ENCODE measurements around the gene STK24. TPM values are rescaled to one million over a fixed set of nuclear protein-coding genes. Genes with fewer than 3 reads are reported as not detected.
A peak's percentile ranks its signal among the peaks of the same experiment; 100 is the strongest.

STK24 gene
- total and polyA plus RNA-seq, 2 of the 4 experiments (the other 2 are of a cell fraction), result 29.2 to 43.4 TPM

GRCh38 chr13:98445340-98446233, 131.3 kb downstream of the STK24 start (continued):
- TF ChIP-seq RAD21 (IDR thresholded peaks at IDR 0.05; ENCODE audit: low read length) (peak; percentile 86), NFE2L2 (IDR thresholded peaks at IDR 0.05; ENCODE audit: low read depth, low read length) (no peak), SMC3 (IDR thresholded peaks at IDR 0.05; ENCODE audit: low read depth, low read length) (peak; percentile 78)

- H2AK5ac ChIP-seq (ENCODE audit: low read depth, low read length), result peak overlapping the region; percentile 99
- 98% methylated on average over 6 of the region's 16 CpGs; no CpG with 5 or more reads in 1 of the 2 experiments for WGBS, 2 experiments (ENCODE audit: extremely low coverage in 2 of 2, insufficient read length in 1 of 2)
- BruUV-seq (replicated peaks), result no TSS peak
- no peak for TF ChIP-seq RCOR1 (IDR thresholded peaks at IDR 0.05; ENCODE audit: insufficient replicate concordance, low read length)
- no peak for TF ChIP-seq POLR2A (IDR thresholded peaks at IDR 0.05; ENCODE audit: low read depth, low read length)
- no peak for TF ChIP-seq RAD21 (IDR thresholded peaks at IDR 0.05; ENCODE audit: low read length)
- TF ChIP-seq CEBPB (IDR thresholded peaks at IDR 0.05; ENCODE audit: low read depth, low read length), result no peak
- no peak for TF ChIP-seq BHLHE40 (IDR thresholded peaks at IDR 0.05; ENCODE audit: low read depth, low read length)
- no peak for TF ChIP-seq ELK1 (IDR thresholded peaks at IDR 0.05; ENCODE audit: borderline replicate concordance, low read depth, low read length)
- no peak for TF ChIP-seq NFE2L2 (IDR thresholded peaks at IDR 0.05; ENCODE audit: low read depth, low read length)
- no peak for TF ChIP-seq USF2 (IDR thresholded peaks at IDR 0.05; ENCODE audit: low read depth, low read length)
- no peak for TF ChIP-seq CTCF (conservative IDR thresholded peaks at IDR 0.05; ENCODE audit: low read depth, low read length)
- no peak for TF ChIP-seq SMC3 (IDR thresholded peaks at IDR 0.05; ENCODE audit: low read depth, low read length)
These were observed 132.5 kb downstream of the STK24 start for GRCh38 chr13:98444381-98444780.

More at GRCh38 chr13:98444381-98444780, 132.5 kb downstream of the STK24 start:
- Histone ChIP-seq H4K5ac (ENCODE audit: low read depth, low read length) (no peak overlapping the region), H3K4me2 (ENCODE audit: low read depth, low read length) (no peak overlapping the region), H3K79me1 (ENCODE audit: low read depth in 1 of 2, low read length in 2 of 2) (peaks cover 6 to 50% of the 10 kb centered on the region in 2 experiments; a peak in 3 of 4 replicates), H2BK20ac (ENCODE audit: low read depth, low read length) (0 out of 2 replicates have a peak overlapping the region, but pooled peaks have one; percentile 4), H3K9me3 (ENCODE audit: control insufficient read depth, insufficient read depth, low read length) (no peaks in the 10 kb centered on the region), H3K23ac (ENCODE audit: low read depth, low read length) (no peak overlapping the region), H3K14ac (replicated peaks; ENCODE audit: low read depth, low read length) (0 out of 2 replicates have a peak overlapping the region, but pooled peaks have one; percentile 12), H3K56ac (ENCODE audit: extremely low read depth, insufficient read depth, low read length) (no peak overlapping the region), H4K8ac (ENCODE audit: low read depth in 2 of 2, low read length in 2 of 2) (no peak overlapping the region; a peak in 1 of 4 replicates), H4K91ac (ENCODE audit: insufficient read depth, low read depth, low read length) (peak overlapping the region; percentile 87; the same call in 1 of the 2 replicates), H3K27ac (ENCODE audit: insufficient read depth, low read length) (no peak overlapping the region), H3K4me1 (ENCODE audit: control insufficient read depth, insufficient read depth, low read length) (peaks cover 6% of the 10 kb centered on the region), H3K4ac (ENCODE audit: low read depth, low read length) (no peak overlapping the region; the same call in 1 of the 2 replicates), H4K20me1 (ENCODE audit: insufficient read depth, low read length) (peaks cover 22% of the 10 kb centered on the region), H2AK9ac (replicated peaks; ENCODE audit: low read depth, low read length, poor library complexity) (no peak overlapping the region), H2BK120ac (ENCODE audit: low read depth, low read length) (no peak overlapping the region), H3K36me3 (ENCODE audit: control insufficient read depth, insufficient read depth, low read length) (peaks cover 76% of the 10 kb centered on the region), H3K9me1 (ENCODE audit: insufficient read depth, low read length) (peaks cover 11% of the 10 kb centered on the region), H3K4me3 (ENCODE audit: insufficient read depth, low read depth, low read length) (no peak overlapping the region), H2BK5ac (ENCODE audit: low read depth, low read length, poor library complexity, severe bottlenecking) (no peak overlapping the region), H3K18ac (ENCODE audit: low read depth, low read length) (no peak overlapping the region), H2BK15ac (ENCODE audit: low read depth, low read length) (no peak overlapping the region), H3K9ac (ENCODE audit: low read depth, low read length) (no peak overlapping the region), H3K27me3 (ENCODE audit: control insufficient read depth, insufficient read depth, low read length) (no peaks in the 10 kb centered on the region), H2AFZ (replicated peaks; ENCODE audit: low read length, poor library complexity) (no peak overlapping the region)
- dilution Hi-C loops (cut with HindIII; ENCODE audit: low sequenced_read_pairs, unreplicated experiment) (no loop called here), in situ Hi-C loops (cut with MboI; ENCODE audit: low sequenced_read_pairs) (loop anchor here (10.0 to 25.0 kb wide), 2 partner anchors 590 to 593 kb away; no protein-coding TSS in a partner anchor), intact Hi-C loops (cut with micrococcal nuclease) (loop anchor here (2.0 to 10.0 kb wide), 2 partner anchors 396 to 590 kb away; no protein-coding TSS in a partner anchor)
- CTCF ChIA-PET, result interaction anchor here (0.7 to 1.9 kb wide), 4 partner anchors 13 to 229 kb away, joined by 3 to 8 read pairs (median 4); no protein-coding TSS in a partner anchor
- ATAC-seq (ENCODE audit: low read depth) (no peak), DNase-seq (no peak)
- POLR2A ChIA-PET (ENCODE audit: unreplicated experiment), result no interaction called here
